Activated CD4-positive, alpha-beta T cell treated with anti-CD3 and anti-CD28 coated beads, Interleukin-2, amount 10 ng/mL, durations not matched to agents 24 days and 14 days (primary cell): ENCODE measurements around the gene SRR. TPM values are rescaled to one million over a fixed set of nuclear protein-coding genes. Genes with fewer than 3 reads are reported as not detected.

Source experiments
- DNase-seq: peaks from one replicate; pipeline ENCODE4 v3.0.0; 2022
- H3K27ac Mint-ChIP-seq: one replicate; pipeline ENCODE4 v1.8.0; 2022; ENCODE audit warnings: mild to moderate bottlenecking, mixed read lengths
- H3K27me3 Mint-ChIP-seq: one replicate; pipeline ENCODE4 v1.8.0; 2022; ENCODE audit warnings: mixed read lengths
- H3K36me3 Mint-ChIP-seq: one replicate; pipeline ENCODE4 v1.8.0; 2022; ENCODE audit warnings: low read depth, mild to moderate bottlenecking, mixed read lengths
- H3K4me1 Mint-ChIP-seq: one replicate; pipeline ENCODE4 v1.8.0; 2021; ENCODE audit warnings: mixed read lengths
- H3K4me3 Mint-ChIP-seq: one replicate; pipeline ENCODE4 v1.8.0; 2022; ENCODE audit warnings: mild to moderate bottlenecking, moderate library complexity, mixed read lengths
- H3K9me3 Mint-ChIP-seq: one replicate; pipeline ENCODE4 v1.8.0; 2021; ENCODE audit warnings: mixed read lengths
- intact Hi-C: fragments of 100-400 bp; cut with micrococcal nuclease; formaldehyde crosslinking; loops from one replicate; pipeline ENCODE4 v1.15.1; 2023
- total RNA-seq: library from RNA; stranded (reverse); gene quantifications from 2 replicates; pipeline ENCODE4 v1.2.3, GENCODE V29; 2022

The SRR gene
- total RNA-seq, 1 donor from 2014 or later, result 13.8 TPM

GRCh38 chr17:2343421-2343820 is 39.7 kb downstream of the SRR start:
- H3K27ac Mint-ChIP-seq, result no peak overlapping the region

GRCh38 chr17:2344528-2344927 is 40.8 kb downstream of the SRR start:
- Mint-ChIP-seq H3K4me3 (no peak overlapping the region), H3K9me3 (no peaks in the 10 kb centered on the region), H3K4me1 (peaks cover 4% of the 10 kb centered on the region), H3K36me3 (peaks cover 13% of the 10 kb centered on the region), H3K27me3 (no peaks in the 10 kb centered on the region), H3K27ac (no peak overlapping the region)
- no peak for DNase-seq
- intact Hi-C loops, result no loop called here

More at GRCh38 chr17:2343421-2343820, 39.7 kb downstream of the SRR start:
- Mint-ChIP-seq H3K4me1 (peaks cover 6% of the 10 kb centered on the region), H3K9me3 (no peaks in the 10 kb centered on the region), H3K27me3 (no peaks in the 10 kb centered on the region), H3K4me3 (no peak overlapping the region), H3K36me3 (peaks cover 12% of the 10 kb centered on the region)
- DNase-seq, result no peak
- intact Hi-C loops, result no loop called here

GRCh38 chr17:2346475-2346874 is 42.7 kb downstream of the SRR start:
- Mint-ChIP-seq H3K27me3 (no peaks in the 10 kb centered on the region), H3K36me3 (peaks cover 13% of the 10 kb centered on the region), H3K9me3 (no peaks in the 10 kb centered on the region), H3K4me1 (peaks cover 4% of the 10 kb centered on the region), H3K27ac (no peak overlapping the region), H3K4me3 (no peak overlapping the region)
- intact Hi-C loops, result no loop called here
- no peak for DNase-seq

GRCh38 chr17:2347805-2348685 is 44.3 kb downstream of the SRR start:
- H3K27me3 Mint-ChIP-seq, result no peaks in the 10 kb centered on the region
- H3K36me3 Mint-ChIP-seq, result peaks cover 9% of the 10 kb centered on the region
- H3K9me3 Mint-ChIP-seq, result no peaks in the 10 kb centered on the region
- H3K4me1 Mint-ChIP-seq, result peaks cover 4% of the 10 kb centered on the region
- intact Hi-C loops, result no loop called here
- no peak overlapping the region for H3K27ac Mint-ChIP-seq
- H3K4me3 Mint-ChIP-seq, result no peak overlapping the region
- no peak for DNase-seq

- H3K9me3 Mint-ChIP-seq, result no peaks in the 10 kb centered on the region
- no peaks in the 10 kb centered on the region for H3K27me3 Mint-ChIP-seq
- no peak overlapping the region for H3K4me3 Mint-ChIP-seq
- peaks cover 2% of the 10 kb centered on the region for H3K36me3 Mint-ChIP-seq
- no peak for DNase-seq
- no peak overlapping the region for H3K27ac Mint-ChIP-seq
- intact Hi-C loops, result no loop called here
- H3K4me1 Mint-ChIP-seq, result peaks cover 12% of the 10 kb centered on the region
Observed at GRCh38 chr17:2351269-2351668, 47.5 kb downstream of the SRR start.

GRCh38 chr17:2354311-2354710 is 50.6 kb downstream of the SRR start:
- no peaks in the 10 kb centered on the region for H3K9me3 Mint-ChIP-seq
- intact Hi-C loops, result no loop called here
- H3K27ac Mint-ChIP-seq, result no peak overlapping the region

GRCh38 chr17:2357237-2357636 is 53.5 kb downstream of the SRR start:
- H3K27ac Mint-ChIP-seq, result no peak overlapping the region
- no peak overlapping the region for H3K4me3 Mint-ChIP-seq
- no peaks in the 10 kb centered on the region for H3K36me3 Mint-ChIP-seq
- intact Hi-C loops, result no loop called here
- no peaks in the 10 kb centered on the region for H3K27me3 Mint-ChIP-seq
- no peak for DNase-seq
- H3K4me1 Mint-ChIP-seq, result peaks cover 12% of the 10 kb centered on the region
- H3K9me3 Mint-ChIP-seq, result no peaks in the 10 kb centered on the region

More at GRCh38 chr17:2354311-2354710, 50.6 kb downstream of the SRR start:
- Mint-ChIP-seq H3K27me3 (no peaks in the 10 kb centered on the region), H3K4me1 (peaks cover 12% of the 10 kb centered on the region), H3K36me3 (peaks cover 2% of the 10 kb centered on the region), H3K4me3 (peak overlapping the region; percentile 4)
- no peak for DNase-seq

GRCh38 chr17:2357931-2358434 is 54.2 kb downstream of the SRR start:
- Mint-ChIP-seq H3K36me3 (peaks cover 3% of the 10 kb centered on the region), H3K4me1 (peaks cover 11% of the 10 kb centered on the region), H3K9me3 (no peaks in the 10 kb centered on the region), H3K4me3 (no peak overlapping the region), H3K27ac (no peak overlapping the region), H3K27me3 (no peaks in the 10 kb centered on the region)
- DNase-seq, result no peak
- intact Hi-C loops, result no loop called here

GRCh38 chr17:2361010-2361760 is 57.4 kb downstream of the SRR start:
- H3K27ac Mint-ChIP-seq, result no peak overlapping the region
- intact Hi-C loops, result no loop called here
- H3K36me3 Mint-ChIP-seq, result peaks cover 3% of the 10 kb centered on the region
- H3K4me3 Mint-ChIP-seq, result no peak overlapping the region
- DNase-seq, result no peak
- no peaks in the 10 kb centered on the region for H3K4me1 Mint-ChIP-seq
- no peaks in the 10 kb centered on the region for H3K9me3 Mint-ChIP-seq
- H3K27me3 Mint-ChIP-seq, result no peaks in the 10 kb centered on the region

GRCh38 chr17:2362016-2362415 is 58.3 kb downstream of the SRR start:
- Mint-ChIP-seq H3K27ac (no peak overlapping the region), H3K9me3 (no peaks in the 10 kb centered on the region), H3K4me1 (no peaks in the 10 kb centered on the region), H3K36me3 (peaks cover 3% of the 10 kb centered on the region), H3K4me3 (no peak overlapping the region), H3K27me3 (no peaks in the 10 kb centered on the region)
- intact Hi-C loops, result no loop called here
- DNase-seq, result no peak

GRCh38 chr17:2362416-2362815 is 58.7 kb downstream of the SRR start:
- no peak for DNase-seq
- H3K4me1 Mint-ChIP-seq, result no peaks in the 10 kb centered on the region
- H3K36me3 Mint-ChIP-seq, result peaks cover 3% of the 10 kb centered on the region
- H3K4me3 Mint-ChIP-seq, result no peak overlapping the region
- H3K9me3 Mint-ChIP-seq, result no peaks in the 10 kb centered on the region
- no peaks in the 10 kb centered on the region for H3K27me3 Mint-ChIP-seq
- intact Hi-C loops, result no loop called here
- H3K27ac Mint-ChIP-seq, result no peak overlapping the region

GRCh38 chr17:2362881-2363280 is 59.1 kb downstream of the SRR start:
- no peaks in the 10 kb centered on the region for H3K27me3 Mint-ChIP-seq
- DNase-seq, result no peak
- no peak overlapping the region for H3K4me3 Mint-ChIP-seq
- no peaks in the 10 kb centered on the region for H3K4me1 Mint-ChIP-seq
- no peak overlapping the region for H3K27ac Mint-ChIP-seq
- no peaks in the 10 kb centered on the region for H3K9me3 Mint-ChIP-seq
- peaks cover 3% of the 10 kb centered on the region for H3K36me3 Mint-ChIP-seq
- intact Hi-C loops, result no loop called here

GRCh38 chr17:2363318-2363717 is 59.6 kb downstream of the SRR start:
- no peak overlapping the region for H3K27ac Mint-ChIP-seq
- no peaks in the 10 kb centered on the region for H3K4me1 Mint-ChIP-seq
- intact Hi-C loops, result no loop called here
- H3K27me3 Mint-ChIP-seq, result no peaks in the 10 kb centered on the region
- DNase-seq, result no peak
- no peak overlapping the region for H3K4me3 Mint-ChIP-seq
- no peaks in the 10 kb centered on the region for H3K9me3 Mint-ChIP-seq
- H3K36me3 Mint-ChIP-seq, result peaks cover 3% of the 10 kb centered on the region
